NK-92 (cell line): ENCODE measurements around the gene CARD10.

Experiments used
- DNase-seq: peaks from one replicate; lab custom pipeline; 2025; ENCODE audit not compliant: unreplicated experiment; lab: John Stamatoyannopoulos, UW

CARD10 gene

GRCh38 chr22:37519268-37520195, at the start of gene CARD10:
CARD10 (minus strand) TSS chr22:37519415; CDS start chr22:37519200, 215 bp downstream.
- no peak for DNase-seq

GRCh38 chr22:37568448-37569008, 49.3 kb upstream of the CARD10 start:
- no peak for DNase-seq

GRCh38 chr22:37568012-37568411, 48.8 kb upstream of the CARD10 start:
- no peak for DNase-seq

GRCh38 chr22:37566903-37567798, 47.9 kb upstream of the CARD10 start:
- DNase-seq = peak; percentile 28

- DNase-seq = no peak
These were observed 47.2 kb upstream of the CARD10 start for GRCh38 chr22:37566329-37566837.

GRCh38 chr22:37565830-37566229, 46.6 kb upstream of the CARD10 start:
- DNase-seq = no peak

- no peak for DNase-seq
These were observed 45.0 kb upstream of the CARD10 start for GRCh38 chr22:37564111-37564711.

- DNase-seq = no peak
These were observed 44.2 kb upstream of the CARD10 start for GRCh38 chr22:37563153-37564081.

- no peak for DNase-seq
These were observed 43.0 kb upstream of the CARD10 start for GRCh38 chr22:37562049-37562875.

GRCh38 chr22:37561212-37562048, 42.2 kb upstream of the CARD10 start:
- no peak for DNase-seq

GRCh38 chr22:37560608-37561211, 41.5 kb upstream of the CARD10 start:
- no peak for DNase-seq

- DNase-seq = no peak
These were observed 40.8 kb upstream of the CARD10 start, which contains the start of gene CDC42EP1 for GRCh38 chr22:37559901-37560607. CDC42EP1 (plus strand) TSS chr22:37560480; CDS start chr22:37566350, 5,870 bp downstream.

- no peak for DNase-seq
These were observed 40.3 kb upstream of the CARD10 start for GRCh38 chr22:37559521-37559900.

- no peak for DNase-seq
These were observed 39.6 kb upstream of the CARD10 start for GRCh38 chr22:37558815-37559214.

- DNase-seq = no peak
These were observed 38.2 kb upstream of the CARD10 start for GRCh38 chr22:37557321-37558001.

GRCh38 chr22:37556710-37557109, 37.5 kb upstream of the CARD10 start:
- no peak for DNase-seq
